GM18870 (cell line): ENCODE results near the gene RNASE7.

Source experiments
- ATAC-seq: cut with Tn5 transposase; IDR thresholded peaks from one replicate; pipeline ENCODE4 v1.9.1; 2021; ENCODE audit warnings: moderate library complexity; ENCODE audit not compliant: unreplicated experiment

RNASE7 gene

DNA sequence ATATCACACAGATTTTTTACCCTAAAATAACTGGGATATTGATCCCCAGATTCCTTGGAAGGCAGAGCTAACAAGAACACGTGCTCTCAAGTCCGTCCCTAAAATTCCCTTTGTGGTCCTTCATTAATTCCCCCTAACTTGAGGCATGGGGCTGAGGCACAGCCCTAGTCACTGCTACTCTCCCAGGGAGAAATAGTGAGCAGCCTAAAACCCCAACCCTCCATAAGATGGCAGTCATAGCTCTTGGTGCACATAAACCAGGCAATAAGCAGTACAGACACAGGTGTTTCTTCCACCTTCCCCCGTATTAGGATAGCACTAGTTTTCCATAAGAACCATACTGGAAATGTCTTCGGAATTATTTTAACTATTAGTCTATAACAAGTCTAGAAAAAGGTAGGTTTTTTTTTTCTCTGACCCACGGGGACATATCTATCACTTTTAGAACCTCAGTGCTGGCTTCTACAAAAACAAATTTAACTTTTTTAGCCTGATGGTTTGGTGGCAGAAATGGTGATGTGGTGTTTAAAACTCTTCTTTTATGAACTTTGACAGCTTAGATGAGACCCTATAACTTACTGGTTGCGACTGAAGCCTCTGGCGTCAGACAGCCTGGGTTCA, 24.8 kb downstream of the RNASE7 start:
- no peak for ATAC-seq

DNA sequence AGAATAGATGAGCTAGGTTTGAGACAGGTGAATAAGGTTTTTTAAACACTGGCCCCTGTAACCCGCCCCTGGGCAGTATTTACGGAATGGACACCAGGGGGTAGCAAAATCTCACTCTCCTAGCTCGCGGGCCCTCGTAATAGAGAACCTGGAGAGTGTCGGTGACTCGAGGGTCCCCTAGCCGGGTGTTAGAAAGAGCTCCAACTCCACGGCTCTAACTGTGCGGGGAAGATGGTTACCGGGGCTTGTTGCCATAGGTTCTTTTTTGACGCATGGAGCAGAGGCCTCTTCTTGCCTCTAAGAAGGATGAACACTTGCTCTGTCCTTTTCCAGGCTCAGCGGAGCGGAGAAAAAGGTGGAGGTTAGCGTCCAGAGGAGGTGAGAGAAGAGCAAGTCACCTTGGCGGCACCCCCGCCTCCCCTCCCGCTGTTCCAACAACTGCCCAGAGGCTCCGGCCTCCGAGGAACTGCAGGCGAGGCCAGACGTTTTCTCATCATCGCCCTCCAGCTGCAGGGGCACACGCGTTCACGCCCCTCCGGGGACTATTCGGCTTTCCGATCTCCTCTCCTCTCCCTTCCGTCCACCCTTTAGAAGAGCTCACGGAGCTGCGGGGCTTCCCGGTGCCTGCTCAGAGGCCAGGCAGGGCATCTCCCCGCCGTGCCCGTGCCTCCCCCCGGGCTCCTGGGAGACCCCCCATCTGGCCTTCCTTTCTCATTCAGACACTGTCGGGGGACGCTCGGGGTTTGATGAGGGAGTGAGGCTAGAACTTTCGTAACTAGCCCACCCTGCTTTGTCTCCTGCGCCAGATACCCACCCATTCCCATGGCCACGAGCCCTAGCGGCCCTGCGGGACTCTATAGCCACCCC, 26.6 kb downstream of the RNASE7 start:
- peak; percentile 33 for ATAC-seq

DNA sequence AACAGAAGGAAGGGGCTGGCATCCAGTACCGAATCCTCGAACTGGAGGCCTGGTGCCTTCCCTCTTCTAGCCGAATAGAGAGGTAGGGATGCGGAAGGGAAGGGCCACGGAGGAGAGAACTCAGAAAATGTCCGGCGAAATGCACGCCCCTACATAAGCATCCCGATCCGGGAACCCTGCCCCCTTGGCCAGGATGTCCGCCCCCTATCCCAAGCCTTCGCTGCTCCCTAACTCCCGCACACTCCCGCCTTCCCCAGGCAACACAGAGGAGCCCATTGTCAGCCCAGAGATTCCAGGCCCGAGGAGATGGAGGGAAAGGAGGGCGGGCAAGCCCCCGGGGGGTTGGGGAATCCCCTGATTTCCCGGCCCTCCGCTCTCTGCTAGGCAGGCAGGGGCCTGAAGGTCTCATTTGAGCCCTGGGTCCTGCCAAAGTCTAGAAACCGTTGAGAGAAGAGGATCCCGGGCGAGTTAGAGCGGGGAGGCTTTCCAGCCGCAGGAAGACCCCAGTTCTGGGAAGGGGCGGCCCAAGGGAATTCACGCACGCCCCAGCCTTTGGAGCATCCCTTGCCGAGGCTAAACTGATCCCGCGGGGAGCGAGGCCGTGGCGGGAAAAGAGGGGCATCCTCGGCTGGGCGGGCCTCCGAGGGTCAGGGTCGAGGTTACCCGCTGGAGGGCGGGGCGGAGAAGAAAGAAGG, 27.4 kb downstream of the RNASE7 start:
- no peak for ATAC-seq

DNA sequence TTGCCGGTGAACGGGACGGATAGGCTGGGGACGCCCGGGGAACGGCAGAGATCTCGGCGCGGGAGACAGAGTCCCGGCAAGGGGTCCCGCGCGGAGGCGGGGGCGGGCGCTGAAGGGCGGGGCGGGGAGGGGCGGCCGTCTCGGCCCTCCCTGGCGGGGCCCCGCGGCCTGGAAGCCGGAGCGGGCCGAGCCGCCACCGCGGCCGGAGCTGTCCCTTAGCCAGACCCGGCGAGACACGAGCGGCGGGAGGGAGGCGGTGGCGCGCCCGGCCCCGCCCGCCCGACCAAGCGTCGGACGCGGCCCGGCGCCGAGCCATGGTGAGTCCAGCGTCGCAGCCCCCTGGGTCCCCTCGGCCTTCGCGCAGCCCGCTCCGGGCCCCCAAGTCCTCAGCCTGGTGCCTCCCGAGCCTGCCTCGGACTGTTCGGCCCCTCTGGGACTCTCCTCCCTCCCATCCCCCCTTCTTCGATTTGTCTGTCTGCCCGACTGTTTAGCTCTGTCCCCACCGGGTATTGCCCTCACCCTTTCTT, 28.0 kb downstream of the RNASE7 start, which contains the start of gene ARHGEF40:
TSS of gene ARHGEF40 (plus strand) at position 222 of the 527 bp plus-strand sequence. CDS start at position 315, 93 bp downstream.
- ATAC-seq, result no peak

GRCh38 chr14:21070610-21071224, 28.6 kb downstream of the RNASE7 start:
- peak; percentile 4 for ATAC-seq

DNA sequence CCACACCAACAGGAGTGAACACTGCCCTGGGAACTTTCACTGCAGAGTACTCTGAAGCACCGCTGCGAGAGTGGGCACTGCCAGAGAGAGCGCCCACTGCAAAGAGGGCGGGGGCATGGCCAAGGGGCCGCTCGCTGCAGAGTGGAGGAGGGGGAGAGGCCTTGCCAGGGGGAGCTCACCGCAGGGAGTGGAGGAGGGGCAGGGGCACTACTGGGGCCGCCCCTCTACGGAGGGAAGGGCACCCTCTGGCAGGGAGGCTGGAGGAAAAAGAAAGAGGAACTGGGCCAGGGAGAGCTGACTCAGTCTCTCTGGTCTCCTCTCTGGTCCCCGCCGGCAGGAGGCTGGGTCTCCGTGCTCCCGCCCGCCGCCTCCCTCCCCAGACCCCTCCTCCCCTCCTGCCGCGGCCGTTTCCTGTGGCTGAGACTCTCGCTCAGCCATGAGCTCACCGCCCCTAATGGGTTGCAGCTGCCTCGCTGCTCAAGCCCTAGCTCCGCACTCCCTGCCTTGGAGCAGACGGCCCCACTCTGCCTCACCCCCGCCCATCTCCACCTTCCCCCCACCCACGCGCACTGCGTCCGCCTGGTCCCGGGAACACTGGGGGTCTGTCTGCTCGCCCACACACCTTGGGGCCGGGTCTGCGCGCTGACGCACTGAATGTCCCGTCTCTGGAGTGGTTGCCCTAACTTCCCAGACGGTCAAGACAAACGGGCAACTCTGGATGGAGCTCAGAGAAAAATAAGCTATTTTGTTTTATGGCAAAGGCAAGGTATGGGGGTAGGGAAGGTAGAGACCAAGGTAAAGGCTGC, 29.3 kb downstream of the RNASE7 start:
- ATAC-seq, result peak; percentile 75

- no peak for ATAC-seq
These were observed 29.9 kb downstream of the RNASE7 start for GRCh38 chr14:21072031-21072473.

DNA sequence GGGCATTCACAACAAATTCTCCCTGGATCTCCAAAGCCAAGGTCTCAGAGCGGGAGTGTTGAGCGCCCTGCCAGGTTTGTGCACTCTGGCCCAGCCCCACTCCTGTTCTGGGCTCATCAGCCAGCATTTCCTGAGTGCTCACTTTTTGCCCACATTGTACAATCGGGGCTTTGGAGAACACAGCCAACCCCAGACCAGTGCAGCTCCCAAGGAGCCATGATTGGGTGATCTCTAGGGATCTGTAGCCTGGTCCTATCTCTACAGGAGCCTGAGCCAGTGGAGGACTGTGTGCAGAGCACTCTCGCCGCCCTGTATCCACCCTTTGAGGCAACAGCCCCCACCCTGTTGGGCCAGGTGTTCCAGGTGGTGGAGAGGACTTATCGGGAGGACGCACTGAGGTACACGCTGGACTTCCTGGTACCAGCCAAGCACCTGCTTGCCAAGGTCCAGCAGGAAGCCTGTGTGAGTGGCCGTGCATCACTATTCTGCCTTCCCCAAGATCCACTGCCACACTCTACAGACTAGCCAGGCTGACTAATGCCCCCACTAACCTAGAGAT, 30.7 kb downstream of the RNASE7 start:
- no peak for ATAC-seq

DNA sequence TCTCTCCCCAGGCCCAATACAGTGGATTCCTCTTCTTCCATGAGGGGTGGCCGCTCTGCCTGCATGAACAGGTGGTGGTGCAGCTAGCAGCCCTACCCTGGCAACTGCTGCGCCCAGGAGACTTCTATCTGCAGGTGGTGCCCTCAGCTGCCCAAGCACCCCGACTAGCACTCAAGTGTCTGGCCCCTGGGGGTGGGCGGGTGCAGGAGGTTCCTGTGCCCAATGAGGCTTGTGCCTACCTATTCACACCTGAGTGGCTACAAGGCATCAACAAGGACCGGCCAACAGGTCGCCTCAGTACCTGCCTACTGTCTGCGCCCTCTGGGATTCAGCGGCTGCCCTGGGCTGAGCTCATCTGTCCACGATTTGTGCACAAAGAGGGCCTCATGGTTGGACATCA, 31.8 kb downstream of the RNASE7 start:
- ATAC-seq, result no peak

GRCh38 chr14:21074398-21075272, 32.5 kb downstream of the RNASE7 start:
- ATAC-seq, result no peak

GRCh38 chr14:21075719-21076437, 33.7 kb downstream of the RNASE7 start:
- ATAC-seq, result no peak

- no peak for ATAC-seq
These were observed 35.5 kb downstream of the RNASE7 start for GRCh38 chr14:21077672-21078071.

GRCh38 chr14:21078287-21078686, 36.1 kb downstream of the RNASE7 start:
- no peak for ATAC-seq

DNA sequence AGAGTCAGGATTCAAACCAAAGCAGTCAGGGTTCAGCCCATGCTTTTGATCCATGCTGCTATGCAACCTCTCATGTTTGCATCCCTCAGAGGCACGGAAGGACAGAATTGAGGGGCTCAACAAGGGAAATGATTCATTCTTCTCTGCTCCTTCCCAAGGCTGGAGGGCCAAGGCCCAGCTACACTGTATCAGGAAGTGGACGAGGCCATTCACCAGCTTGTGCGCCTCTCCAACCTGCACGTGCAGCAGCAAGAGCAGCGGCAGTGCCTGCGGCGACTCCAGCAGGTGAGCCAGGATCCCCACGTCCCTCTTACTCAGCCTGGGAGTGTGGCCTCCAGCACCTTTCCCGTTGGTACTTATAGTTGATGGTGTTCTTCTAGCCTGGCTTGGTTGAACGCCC, 36.6 kb downstream of the RNASE7 start:
- no peak for ATAC-seq

- no peak for ATAC-seq
These were observed 39.5 kb downstream of the RNASE7 start for GRCh38 chr14:21081521-21082142.

DNA sequence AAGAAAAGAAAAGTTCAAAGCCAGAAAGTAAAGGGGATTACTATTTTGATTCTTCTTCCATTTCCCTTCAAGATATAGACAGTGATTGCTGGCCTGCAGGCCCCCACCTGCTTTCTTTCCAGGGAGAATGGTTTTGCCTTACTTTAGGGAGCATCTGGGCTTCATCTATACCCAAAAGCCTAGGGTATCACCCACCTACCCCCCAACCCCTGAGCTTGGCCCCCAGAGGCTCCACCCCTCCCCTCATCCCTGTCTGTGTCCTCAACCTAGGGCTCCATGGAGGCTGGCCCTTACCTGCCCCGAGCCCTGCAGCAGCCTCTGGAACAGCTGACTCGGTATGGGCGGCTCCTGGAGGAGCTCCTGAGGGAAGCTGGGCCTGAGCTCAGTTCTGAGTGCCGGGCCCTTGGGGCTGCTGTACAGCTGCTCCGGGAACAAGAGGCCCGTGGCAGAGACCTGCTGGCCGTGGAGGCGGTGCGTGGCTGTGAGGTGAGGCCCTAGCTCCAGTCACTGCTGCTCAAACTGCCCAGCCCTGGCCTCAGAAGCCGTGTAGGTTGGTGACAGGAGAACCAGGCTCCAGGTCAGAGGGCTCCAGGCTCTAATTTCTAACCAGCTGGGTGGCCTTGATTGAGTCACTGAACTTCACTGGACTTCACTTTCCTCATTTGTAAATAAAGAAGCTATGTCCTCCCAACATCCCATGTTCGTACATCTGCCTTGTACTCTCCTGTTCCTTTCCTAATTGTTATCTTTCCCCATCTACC, 41.6 kb downstream of the RNASE7 start:
- no peak for ATAC-seq

DNA sequence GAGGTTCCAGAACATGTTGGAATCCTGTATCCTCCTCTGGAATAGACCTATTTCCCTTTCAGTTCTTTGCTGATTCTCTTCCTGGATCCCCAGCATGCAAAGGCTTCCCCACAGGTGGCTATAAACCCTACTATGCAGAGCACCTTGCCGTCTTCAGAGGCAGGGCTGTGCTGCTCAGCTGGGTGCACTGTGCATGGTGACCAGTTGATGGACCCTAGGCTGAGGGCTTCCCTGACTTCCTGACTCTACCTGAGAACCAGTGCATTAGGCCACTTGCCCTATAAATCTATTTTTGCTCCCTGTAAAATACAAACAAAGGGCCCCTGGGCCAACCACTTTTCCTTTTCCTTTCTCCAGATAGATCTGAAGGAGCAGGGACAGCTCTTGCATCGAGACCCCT, 42.2 kb downstream of the RNASE7 start:
- no peak for ATAC-seq
